Measurements from ENCODE around the gene LMNB1. TPM values are rescaled to one million over a fixed set of nuclear protein-coding genes. Genes with fewer than 3 reads are reported as not detected.

LMNB1 gene
- total and polyA plus RNA-seq, 2 of the 13 experiments (the other 11 are each of a cell fraction or from before 2014, with no cell fraction given), result 12.5 to 159 TPM

- TF ChIP-seq ETV5 (CRISPR knock-in tag; IDR thresholded peaks at IDR 0.05; ENCODE audit: borderline replicate concordance) (peak; percentile 56; the same call in 1 of the 2 replicates), SIX4 (CRISPR knock-in tag; IDR thresholded peaks at IDR 0.05) (no peak), ZNF17 (CRISPR knock-in tag; IDR thresholded peaks at IDR 0.05) (no peak), SRSF4 (IDR thresholded peaks at IDR 0.05; ENCODE audit: low read depth, low read length, poor library complexity, severe bottlenecking) (no peak), ZNF484 (CRISPR knock-in tag; IDR thresholded peaks at IDR 0.05; ENCODE audit: borderline replicate concordance, low read depth) (no peak), ZNF343 (CRISPR knock-in tag; IDR thresholded peaks at IDR 0.05) (no peak; the same call in none of the 2 replicates), RERE (CRISPR knock-in tag; IDR thresholded peaks at IDR 0.05; ENCODE audit: low read depth) (no peak), XBP1 (CRISPR knock-in tag; IDR thresholded peaks at IDR 0.05) (no peak), ZNF577 (CRISPR knock-in tag; IDR thresholded peaks at IDR 0.05; ENCODE audit: borderline replicate concordance, low read depth) (no peak), THRA (CRISPR knock-in tag; IDR thresholded peaks at IDR 0.05; ENCODE audit: borderline replicate concordance) (no peak), MBD4 (IDR thresholded peaks at IDR 0.05; ENCODE audit: borderline replicate concordance, low read length) (no peak), ATAD3A (CRISPR knock-in tag; IDR thresholded peaks at IDR 0.05) (no peak)
- TF ChIP-seq, protein P1, sequence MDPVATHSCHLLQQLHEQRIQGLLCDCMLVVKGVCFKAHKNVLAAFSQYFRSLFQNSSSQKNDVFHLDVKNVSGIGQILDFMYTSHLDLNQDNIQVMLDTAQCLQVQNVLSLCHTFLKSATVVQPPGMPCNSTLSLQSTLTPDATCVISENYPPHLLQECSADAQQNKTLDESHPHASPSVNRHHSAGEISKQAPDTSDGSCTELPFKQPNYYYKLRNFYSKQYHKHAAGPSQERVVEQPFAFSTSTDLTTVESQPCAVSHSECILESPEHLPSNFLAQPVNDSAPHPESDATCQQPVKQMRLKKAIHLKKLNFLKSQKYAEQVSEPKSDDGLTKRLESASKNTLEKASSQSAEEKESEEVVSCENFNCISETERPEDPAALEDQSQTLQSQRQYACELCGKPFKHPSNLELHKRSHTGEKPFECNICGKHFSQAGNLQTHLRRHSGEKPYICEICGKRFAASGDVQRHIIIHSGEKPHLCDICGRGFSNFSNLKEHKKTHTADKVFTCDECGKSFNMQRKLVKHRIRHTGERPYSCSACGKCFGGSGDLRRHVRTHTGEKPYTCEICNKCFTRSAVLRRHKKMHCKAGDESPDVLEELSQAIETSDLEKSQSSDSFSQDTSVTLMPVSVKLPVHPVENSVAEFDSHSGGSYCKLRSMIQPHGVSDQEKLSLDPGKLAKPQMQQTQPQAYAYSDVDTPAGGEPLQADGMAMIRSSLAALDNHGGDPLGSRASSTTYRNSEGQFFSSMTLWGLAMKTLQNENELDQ (CRISPR knock-in tag; IDR thresholded peaks at IDR 0.05; ENCODE audit: borderline replicate concordance), result no peak
- TF ChIP-seq, protein P2, sequence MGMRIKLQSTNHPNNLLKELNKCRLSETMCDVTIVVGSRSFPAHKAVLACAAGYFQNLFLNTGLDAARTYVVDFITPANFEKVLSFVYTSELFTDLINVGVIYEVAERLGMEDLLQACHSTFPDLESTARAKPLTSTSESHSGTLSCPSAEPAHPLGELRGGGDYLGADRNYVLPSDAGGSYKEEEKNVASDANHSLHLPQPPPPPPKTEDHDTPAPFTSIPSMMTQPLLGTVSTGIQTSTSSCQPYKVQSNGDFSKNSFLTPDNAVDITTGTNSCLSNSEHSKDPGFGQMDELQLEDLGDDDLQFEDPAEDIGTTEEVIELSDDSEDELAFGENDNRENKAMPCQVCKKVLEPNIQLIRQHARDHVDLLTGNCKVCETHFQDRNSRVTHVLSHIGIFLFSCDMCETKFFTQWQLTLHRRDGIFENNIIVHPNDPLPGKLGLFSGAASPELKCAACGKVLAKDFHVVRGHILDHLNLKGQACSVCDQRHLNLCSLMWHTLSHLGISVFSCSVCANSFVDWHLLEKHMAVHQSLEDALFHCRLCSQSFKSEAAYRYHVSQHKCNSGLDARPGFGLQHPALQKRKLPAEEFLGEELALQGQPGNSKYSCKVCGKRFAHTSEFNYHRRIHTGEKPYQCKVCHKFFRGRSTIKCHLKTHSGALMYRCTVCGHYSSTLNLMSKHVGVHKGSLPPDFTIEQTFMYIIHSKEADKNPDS (CRISPR knock-in tag; IDR thresholded peaks at IDR 0.05), result no peak
Measured at GRCh38 chr5:126776499-126777256, at the start of gene LMNB1 (continued).
